AG04449 (cell line): ENCODE data around the gene SPRR4.

ENCODE experiments used
- CTCF ChIA-PET: fragments of 350-600 bp; formaldehyde crosslinking; extraction: SDS; loops from one replicate; lab custom pipeline; 2021; ENCODE audit warnings: antibody characterized with exemption; lab: Yijun Ruan, JAX
- POLR2A ChIA-PET: fragments of 400-600, 350-600 bp; formaldehyde crosslinking; extraction: SDS; loops from one replicate; lab custom pipeline; 2020; ENCODE audit warnings: antibody characterized with exemption, inconsistent platforms; lab: Yijun Ruan, JAX
- DNase-seq: peaks from one replicate; pipeline ENCODE4 v3.0.0-alpha.2; 2010; ENCODE audit warnings: low read depth, low spot score
- H3K4me3 ChIP-seq: 2 replicates; pipeline ENCODE4 v1.5.1; 2011; ENCODE audit warnings: low read depth, mild to moderate bottlenecking, control low read depth, low read length
- TF ChIP-seq, protein P1 (sequence below): IDR thresholded peaks from one replicate; pipeline ENCODE4 v1.5.1; 2011; ENCODE audit warnings: mild to moderate bottlenecking, moderate library complexity, low read length, control low read depth, inconsistent platforms; ENCODE audit not compliant: insufficient read depth; ENCODE audit errors: missing control alignments

The SPRR4 gene

DNA sequence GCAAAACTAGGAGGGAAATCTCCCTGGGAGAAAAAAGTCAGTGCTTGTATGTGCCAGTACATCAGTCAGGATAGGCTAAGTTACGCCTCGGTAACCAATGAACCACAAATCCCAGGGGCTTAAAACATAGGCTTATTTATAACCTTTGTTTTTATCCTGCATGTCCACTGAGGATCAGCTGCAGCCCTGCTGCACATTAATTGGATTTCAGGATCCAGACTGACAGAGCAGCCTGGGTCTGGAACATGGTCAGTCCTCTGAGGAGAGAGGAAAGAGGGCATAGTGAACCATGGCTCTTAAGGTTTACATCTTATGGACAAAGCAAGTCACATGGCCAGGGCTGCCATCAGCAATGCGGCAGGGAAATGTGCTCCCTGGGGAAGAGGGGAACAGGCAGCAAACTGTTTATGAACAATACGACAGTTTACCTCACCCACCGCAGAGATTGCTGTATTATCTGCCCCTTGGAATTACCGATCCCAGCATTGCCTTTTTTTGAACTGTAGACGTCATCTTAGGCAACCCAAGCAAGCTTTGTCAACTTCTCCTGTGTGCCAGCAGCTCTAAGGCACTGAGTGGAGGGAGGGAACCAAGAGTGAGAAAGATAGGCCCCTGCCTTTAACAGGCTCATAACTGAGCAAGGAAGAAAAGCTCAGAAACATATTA is 9.1 kb upstream of the SPRR4 start:
- ChIA-PET CTCF (interaction anchor here (1.0 kb wide), 1 partner anchor 90 kb away, joined by 3 read pairs; no protein-coding TSS in a partner anchor), POLR2A (no interaction called here)
- TF ChIP-seq, protein P1, sequence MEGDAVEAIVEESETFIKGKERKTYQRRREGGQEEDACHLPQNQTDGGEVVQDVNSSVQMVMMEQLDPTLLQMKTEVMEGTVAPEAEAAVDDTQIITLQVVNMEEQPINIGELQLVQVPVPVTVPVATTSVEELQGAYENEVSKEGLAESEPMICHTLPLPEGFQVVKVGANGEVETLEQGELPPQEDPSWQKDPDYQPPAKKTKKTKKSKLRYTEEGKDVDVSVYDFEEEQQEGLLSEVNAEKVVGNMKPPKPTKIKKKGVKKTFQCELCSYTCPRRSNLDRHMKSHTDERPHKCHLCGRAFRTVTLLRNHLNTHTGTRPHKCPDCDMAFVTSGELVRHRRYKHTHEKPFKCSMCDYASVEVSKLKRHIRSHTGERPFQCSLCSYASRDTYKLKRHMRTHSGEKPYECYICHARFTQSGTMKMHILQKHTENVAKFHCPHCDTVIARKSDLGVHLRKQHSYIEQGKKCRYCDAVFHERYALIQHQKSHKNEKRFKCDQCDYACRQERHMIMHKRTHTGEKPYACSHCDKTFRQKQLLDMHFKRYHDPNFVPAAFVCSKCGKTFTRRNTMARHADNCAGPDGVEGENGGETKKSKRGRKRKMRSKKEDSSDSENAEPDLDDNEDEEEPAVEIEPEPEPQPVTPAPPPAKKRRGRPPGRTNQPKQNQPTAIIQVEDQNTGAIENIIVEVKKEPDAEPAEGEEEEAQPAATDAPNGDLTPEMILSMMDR, result no peak
- no peak overlapping the region for H3K4me3 ChIP-seq
- DNase-seq, result no peak

DNA sequence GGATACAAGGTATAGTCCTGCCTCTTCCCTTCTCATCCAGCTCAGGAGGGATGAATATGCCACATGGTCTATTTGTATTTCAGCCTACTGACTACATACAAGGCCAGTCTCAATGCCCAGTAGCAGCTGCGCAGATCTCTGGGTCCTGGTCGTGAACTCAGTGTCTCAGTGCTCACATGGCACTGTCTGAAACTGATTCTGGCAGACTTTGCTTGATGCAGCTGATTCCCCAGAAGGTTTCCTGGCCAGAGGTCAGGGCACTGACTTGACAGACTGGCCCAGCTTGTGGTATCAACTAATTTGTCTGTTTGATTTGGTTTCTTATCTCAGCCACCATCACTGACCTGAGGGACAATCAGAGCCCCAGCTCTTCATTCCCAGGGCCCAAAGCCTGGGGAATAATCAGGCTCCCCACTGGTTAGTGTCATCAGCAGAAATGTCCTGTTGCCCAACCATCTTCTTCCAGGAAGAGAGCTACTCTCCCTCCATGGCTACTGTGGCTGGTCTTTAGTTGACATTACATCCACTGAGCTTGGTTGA is 7.5 kb upstream of the SPRR4 start:
- POLR2A ChIA-PET, result no interaction called here
- H3K4me3 ChIP-seq, result no peak overlapping the region
- TF ChIP-seq, protein P1, result no peak
- CTCF ChIA-PET, result interaction anchor here (1.1 kb wide), 1 partner anchor 37 kb away, joined by 3 read pairs; no protein-coding TSS in a partner anchor
- DNase-seq, result no peak

DNA sequence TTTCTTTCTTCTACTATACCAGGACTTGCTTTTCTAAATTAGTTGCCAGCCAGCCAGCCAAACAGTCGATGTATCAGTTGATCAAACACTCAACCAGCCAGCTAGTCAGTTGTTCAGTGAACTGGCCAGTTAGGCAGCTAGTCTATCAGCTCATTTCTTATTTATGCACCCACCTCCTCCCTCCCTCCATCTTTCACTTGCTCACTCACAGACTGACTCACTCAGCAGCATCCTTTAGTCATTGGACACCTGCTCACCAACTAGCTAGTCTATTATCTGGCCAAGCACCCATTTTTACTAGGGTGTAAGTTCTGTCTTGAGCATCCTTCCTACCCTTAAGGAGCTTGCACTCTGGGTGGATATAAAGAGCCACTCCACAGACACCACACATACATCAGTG is 5.9 kb upstream of the SPRR4 start:
- CTCF ChIA-PET, result no interaction called here
- POLR2A ChIA-PET, result no interaction called here
- no peak overlapping the region for H3K4me3 ChIP-seq
- TF ChIP-seq, protein P1, result no peak
- no peak for DNase-seq

DNA sequence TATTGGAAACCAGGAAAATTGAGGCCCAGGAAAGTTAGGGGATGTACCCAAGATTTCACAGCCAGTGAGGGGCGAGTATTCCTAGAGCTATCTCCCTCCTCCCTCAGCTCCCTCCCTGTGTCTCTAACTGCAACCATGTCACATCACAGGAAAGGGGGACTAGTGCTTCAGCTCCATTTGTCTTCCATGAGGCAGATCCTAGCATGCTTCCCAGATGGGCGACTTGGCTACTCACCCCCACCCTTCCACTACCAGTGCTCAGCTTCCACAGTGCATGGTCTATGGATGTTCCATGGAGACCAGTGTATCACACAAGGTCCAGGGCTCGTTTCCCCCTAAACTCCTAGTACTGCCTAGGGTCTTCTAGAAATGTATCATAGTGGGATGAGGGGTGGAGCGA is 4.6 kb upstream of the SPRR4 start:
- ChIA-PET POLR2A (no interaction called here), CTCF (no interaction called here)
- no peak for DNase-seq
- TF ChIP-seq, protein P1, result no peak
- no peak overlapping the region for H3K4me3 ChIP-seq

DNA sequence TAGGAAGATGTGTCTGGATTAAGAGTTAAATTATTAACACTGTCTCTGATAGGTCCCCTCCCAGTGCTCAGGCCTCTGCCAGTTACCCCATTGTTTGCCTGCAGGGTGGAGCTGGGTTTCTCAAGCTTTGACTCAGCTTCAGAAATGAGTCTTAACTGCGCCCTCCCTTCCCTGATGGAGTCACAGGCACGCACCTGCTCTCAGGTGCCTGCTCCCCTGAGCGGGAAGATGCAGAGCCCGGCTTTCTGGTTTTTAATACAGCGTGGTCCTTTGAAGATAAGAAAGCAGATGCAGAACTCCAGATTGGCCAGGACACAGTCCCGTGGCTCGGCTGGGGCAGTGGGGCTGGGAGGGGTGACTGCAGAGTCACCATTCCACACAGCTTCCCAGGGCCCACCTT is 3.2 kb upstream of the SPRR4 start:
- no peak for DNase-seq
- ChIA-PET CTCF (no interaction called here), POLR2A (no interaction called here)
- TF ChIP-seq, protein P1, result no peak
- no peak overlapping the region for H3K4me3 ChIP-seq

DNA sequence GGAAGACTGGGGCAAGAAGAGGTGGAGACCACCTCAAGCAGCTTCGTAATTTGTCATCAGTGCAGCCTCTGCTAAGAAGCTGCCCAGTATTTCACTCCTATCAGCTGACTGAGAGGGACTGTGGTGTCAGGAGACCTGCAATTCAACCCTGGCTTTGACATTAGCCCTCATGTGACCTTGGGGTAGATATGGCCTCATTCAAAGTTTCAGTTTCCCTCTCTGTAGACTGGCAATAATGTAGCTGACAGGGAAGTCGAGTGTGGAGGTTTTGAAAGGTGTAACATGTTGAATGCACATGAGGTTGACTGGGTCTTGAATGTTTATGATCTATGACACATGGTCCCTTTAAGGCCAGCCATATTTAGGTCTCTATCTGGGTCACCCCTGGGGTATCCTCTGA is 2.2 kb upstream of the SPRR4 start:
- TF ChIP-seq, protein P1, result no peak
- ChIA-PET POLR2A (no interaction called here), CTCF (no interaction called here)
- no peak overlapping the region for H3K4me3 ChIP-seq
- no peak for DNase-seq
